ENCODE data around the gene KNDC1. TPM values are rescaled to one million over a fixed set of nuclear protein-coding genes. Genes with fewer than 3 reads are reported as not detected.

Gene KNDC1
- total RNA-seq, 1 experiment from 2014 or later, result 1.1 TPM

DNA sequence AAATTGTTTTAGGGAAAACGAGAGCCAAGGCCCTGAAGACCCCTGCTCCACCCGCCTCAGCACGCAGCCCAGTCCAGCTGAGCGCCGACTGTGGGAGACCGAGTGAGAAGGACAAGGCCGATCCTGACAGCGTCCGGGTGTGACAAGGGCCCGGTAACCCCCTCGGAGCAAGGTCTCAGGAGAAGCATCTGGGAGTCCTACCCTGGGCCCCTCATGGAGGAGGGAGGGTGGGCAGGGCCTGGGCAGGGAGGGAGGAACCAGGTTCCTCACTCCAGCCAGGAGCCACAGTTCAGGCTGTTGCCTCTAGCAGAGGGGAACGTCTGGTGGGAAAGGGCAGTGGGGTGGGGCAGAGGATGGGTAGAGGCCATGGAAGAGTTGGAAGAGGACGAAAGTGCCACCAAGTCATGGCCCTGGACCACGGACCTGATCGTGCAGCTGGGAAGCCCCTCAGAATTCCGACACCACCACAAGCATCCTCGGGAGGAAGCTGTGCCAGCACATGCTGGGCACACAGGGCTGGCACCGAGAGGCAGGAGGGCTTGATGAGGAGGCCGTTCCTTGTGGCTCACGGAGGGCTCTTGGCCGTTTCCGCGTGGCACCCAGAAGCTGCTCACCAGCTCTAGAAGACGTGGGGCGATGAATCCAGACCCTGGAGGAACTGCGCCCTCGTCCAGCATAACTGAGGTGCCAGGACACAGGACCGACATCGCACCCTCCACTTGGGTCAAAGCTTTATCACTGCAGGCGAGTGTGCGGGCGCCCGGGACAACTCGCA is 2.2 kb upstream of the KNDC1 start:
- DNase-seq (ENCODE audit: low read depth), result no peak
- in situ Hi-C loops (cut with HindIII; ENCODE audit: low pct_unique_long_range_greater_than_20kb, low sequenced_read_pairs), result no loop called here

DNA sequence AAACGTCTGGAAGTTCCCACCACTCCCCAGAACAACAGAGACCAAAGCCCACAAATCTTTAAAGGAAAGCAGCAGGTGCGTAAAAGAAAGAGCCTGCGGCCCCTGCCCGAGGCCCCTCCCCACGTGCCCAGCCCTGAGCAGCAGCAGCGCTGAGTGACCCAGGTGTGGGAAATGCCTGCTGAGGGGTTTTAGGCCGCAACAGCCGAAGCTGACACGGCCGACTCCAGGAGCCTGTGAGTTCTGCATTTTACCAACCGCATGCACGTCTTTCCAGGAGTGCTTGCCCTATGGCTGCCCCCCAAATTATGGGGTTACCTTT is 1.6 kb upstream of the KNDC1 start:
- DNase-seq (ENCODE audit: low read depth), result no peak
- in situ Hi-C loops (cut with HindIII; ENCODE audit: low pct_unique_long_range_greater_than_20kb, low sequenced_read_pairs), result no loop called here

DNA sequence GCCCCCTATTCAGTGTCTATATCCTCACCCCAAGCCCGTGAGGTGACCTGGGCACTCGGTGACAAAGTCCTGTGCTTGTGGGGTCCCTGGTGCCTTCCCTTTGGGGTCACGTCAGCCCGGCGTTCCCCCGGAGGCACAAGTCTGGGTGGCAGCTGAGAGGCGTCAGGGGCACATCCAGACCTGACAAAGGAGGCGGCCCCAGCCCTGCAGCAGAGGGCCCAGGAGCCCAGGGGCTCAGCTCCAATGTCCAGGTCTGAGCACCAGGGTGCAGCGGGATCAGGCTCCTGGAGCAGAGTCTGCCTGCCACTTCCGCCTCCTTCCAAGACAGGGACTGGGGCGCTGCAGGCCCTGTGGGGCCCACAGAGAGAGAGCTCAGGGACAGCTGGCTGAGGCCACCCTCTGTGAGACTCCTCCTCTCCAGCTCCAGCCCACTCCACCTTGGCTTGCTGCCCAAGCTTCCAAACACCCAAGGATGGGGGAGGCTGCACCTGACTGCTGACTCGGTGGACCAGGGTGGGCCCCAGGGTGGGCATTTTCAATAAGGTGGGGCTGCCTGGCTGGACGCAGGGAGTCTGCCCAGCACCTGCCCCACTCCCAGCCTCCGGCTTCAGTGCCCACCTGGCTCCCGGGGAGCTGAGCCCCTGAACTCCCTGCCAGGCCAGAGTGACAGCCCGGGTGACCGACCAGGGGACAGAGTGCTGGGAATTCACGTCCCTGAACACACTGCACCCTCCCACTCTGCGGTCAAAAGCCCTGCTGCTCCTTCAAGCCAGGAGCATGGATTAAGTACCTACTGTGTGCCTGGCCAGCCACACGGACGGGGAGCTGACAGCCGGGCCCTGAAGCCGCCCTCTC is 1.0 kb upstream of the KNDC1 start:
- in situ Hi-C loops (cut with HindIII; ENCODE audit: low pct_unique_long_range_greater_than_20kb, low sequenced_read_pairs), result no loop called here

DNA sequence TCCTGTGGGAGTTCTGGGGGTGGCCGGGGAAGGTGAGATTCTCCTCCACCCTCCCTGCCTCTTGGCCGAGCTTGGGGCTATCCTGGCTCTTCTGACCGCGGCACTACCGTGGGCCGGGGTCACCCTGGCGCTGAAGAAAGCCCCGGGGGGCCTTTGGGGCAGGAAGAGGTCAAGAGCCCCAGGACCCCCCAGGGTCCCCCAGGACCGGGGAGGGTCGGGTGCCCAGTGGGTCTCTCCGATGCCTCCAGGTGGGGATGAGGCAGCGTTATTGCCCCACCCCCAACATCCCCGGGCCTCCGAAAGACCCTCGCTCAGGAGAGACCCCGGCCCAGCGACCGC is 439 bp upstream of the KNDC1 start:
- DNase-seq (ENCODE audit: low read depth), result no peak
- in situ Hi-C loops (cut with HindIII; ENCODE audit: low pct_unique_long_range_greater_than_20kb, low sequenced_read_pairs), result no loop called here

More for the DNA sequence above, 1.0 kb upstream of the KNDC1 start:
- no peak for DNase-seq (ENCODE audit: low read depth)

DNA sequence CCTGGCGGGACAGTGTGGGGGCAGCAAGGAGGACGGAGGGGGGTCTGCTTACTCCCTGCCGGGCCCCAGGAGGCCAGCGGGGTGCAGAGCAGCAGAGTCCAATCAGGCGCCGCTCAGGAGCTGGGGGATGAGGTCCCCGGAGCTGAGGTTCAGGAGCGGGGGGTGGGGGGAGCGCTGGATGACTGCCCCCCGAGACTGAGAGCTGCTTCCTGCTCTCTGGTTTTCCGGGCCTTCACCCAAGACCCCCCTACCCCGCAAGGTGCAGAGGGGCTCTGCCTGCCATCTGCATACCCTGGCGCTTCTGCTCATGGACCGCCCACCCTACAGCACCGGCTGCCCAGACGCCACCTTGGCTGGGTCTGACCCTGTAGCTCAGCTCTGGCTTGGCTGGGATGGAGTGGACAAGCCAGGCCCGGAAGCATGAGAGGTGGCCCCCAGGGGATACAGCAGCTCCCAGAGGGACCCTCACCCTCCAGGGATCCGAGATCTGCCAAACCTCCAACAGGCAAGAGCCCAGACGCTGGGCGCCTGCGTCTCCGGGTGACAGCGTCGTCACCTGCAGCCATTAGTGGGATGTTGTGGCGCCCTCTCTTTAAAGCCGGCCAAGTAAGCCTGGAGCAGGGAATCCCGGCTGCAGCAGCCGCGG is 930 bp downstream of the KNDC1 start:
- in situ Hi-C loops (cut with HindIII; ENCODE audit: low pct_unique_long_range_greater_than_20kb, low sequenced_read_pairs), result no loop called here

DNA sequence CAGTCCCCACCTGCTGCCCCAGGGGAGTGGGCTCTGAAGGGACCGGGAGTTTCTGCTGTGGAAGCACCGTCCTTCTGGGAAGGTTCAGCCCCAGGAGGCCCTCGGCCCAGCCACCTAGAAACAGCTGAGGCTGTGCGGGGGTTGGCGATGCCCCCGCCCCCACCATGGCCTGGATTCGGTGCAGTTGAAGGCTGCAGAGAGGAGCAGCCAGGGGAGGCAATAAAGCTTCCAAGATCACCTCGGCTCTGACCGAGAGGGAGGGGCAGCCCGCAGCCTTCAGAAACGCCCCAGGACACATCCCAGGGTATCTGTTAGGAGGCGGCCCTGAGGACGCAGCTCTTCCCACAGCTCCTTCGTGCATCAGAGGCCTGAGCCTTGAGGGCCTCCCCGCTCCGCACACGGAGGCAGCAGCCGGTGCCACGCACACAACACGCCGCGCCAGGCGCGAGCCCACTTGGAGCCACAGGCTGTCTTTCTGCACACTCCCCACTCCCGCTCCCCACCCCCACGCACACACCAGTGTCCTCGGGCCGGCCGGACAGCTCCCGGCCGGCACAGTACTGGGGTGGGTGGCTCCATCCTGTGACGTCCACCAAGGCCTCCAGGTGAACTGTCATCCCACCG is 1.6 kb downstream of the KNDC1 start:
- in situ Hi-C loops (cut with HindIII; ENCODE audit: low pct_unique_long_range_greater_than_20kb, low sequenced_read_pairs), result no loop called here
- DNase-seq (ENCODE audit: low read depth), result no peak

More for the DNA sequence above, 930 bp downstream of the KNDC1 start:
- no peak for DNase-seq (ENCODE audit: low read depth)

DNA sequence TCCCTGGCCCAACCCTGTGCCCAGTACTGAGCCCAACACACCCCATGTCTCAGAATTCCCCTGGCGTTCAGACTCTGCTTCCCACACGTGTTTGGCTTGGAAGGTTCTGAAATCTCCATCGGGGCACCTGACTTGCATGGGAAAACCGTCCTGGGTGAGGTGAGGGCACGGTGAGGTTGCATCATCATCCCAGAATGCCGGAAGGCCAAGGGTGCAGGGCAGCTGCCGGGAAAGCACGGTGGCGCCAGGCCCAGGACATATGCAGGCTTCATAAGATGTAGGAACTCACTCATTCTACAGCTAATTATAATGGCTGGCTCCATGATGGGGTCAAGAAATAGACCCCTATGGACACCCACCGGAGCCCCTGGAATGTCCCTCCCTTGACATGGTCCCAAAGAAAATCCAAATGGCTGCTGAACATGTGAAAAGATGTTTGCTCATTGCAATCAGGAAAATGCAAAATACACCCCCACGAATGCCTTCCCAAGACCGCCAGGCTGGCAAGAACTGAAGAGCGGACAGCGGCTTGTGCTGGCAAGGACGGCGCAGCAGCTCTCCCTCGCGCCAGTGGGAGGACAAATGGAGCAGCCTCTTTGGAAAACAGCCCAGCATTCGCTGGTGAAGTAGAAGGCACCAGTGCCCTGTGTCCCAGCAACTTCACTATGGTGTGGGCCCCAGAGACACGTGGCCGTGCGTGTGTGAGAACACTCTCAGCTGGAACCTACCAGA is 2.3 kb downstream of the KNDC1 start:
- no peak for DNase-seq (ENCODE audit: low read depth)
- in situ Hi-C loops (cut with HindIII; ENCODE audit: low pct_unique_long_range_greater_than_20kb, low sequenced_read_pairs), result no loop called here

DNA sequence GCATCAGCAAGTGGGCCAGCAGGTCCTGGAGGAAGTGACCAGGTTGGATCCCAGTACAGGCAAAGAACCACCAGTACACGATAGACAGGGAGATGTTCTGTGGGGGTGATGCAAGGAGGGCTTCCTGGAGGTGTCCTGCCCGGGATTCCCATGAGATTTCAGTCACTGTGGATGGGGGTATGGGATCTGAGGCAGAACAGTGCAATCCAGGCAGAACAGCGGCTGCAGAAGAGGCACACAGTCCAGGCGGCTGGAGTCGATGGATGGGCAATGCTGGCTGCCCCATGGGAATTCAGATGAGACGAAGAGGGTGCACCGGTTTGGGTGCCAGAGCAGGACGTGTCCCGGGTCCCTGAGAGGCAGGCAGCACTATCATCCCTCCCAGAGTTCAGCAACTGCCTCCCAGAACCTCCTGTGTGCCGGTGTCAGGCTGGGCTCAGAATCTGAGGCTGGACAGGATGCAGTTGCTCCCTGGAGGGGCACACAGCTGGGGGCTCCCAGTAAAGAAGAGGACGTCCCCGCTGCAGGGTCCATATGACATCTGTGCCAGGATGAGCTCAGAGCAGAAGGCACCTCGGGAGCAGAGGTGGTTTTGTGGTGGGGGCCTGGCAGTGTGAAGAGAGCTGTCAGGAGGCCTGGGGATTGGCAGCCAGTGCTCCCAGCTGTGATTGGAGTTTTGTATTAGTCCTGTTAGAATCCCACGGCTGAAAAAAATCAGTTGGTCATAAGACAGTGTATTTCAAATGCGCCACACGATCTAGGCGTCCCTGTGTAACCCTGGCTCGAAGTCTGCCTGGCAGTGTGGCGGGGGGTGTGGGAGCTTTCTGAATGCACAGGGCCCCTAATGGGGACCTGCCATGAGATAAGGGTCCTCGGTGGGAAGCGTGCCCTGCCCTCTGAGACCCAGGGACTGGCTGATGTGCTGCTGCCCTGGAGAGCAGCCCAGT is 3.2 kb downstream of the KNDC1 start:
- in situ Hi-C loops (cut with HindIII; ENCODE audit: low pct_unique_long_range_greater_than_20kb, low sequenced_read_pairs), result no loop called here
- no peak for DNase-seq (ENCODE audit: low read depth)

DNA sequence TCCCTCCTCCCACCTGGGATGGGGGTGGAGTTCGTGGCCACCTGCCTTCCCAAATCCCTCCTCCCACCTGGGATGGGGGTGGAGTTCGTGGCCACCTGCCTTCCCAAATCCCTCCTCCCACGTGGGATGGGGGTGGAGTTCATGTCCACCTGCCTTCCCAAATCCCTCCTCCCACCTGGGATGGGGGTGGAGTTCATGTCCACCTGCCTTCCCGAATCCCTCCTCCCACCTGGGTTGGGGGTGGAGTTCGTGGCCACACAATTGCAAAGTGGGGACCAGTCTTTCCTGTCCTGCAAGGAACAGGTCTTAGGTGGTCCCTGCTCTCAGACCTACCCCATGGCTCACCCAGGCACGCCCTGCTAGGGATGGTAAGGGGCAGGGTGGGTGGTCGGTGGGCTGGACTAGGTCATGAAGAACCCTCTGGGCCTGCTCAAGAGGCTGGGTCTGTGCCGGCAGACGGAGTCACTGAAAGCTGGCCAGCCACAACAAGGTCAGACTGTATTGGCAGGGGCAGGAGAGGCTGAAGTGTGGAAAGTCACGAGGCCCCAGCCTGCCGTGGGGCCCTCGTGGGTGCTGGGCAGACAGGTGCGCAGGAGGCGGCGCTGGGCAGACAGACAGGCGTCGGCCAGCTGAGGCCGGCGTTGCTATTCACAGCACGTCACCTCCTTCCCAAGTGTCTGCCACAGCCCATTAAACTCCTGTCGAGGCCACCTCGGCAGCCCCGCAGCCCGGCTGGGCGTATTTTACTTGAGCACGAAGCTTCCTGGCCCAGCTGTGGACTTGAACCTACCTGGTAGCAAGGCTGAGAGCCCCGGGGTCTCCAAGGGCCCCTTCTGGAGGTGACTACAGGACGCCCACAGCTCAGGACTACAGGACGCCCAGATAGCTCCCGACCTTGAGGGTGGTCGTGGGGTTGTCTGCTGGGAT is 4.1 kb downstream of the KNDC1 start:
- in situ Hi-C loops (cut with HindIII; ENCODE audit: low pct_unique_long_range_greater_than_20kb, low sequenced_read_pairs), result no loop called here
- no peak for DNase-seq (ENCODE audit: low read depth)

DNA sequence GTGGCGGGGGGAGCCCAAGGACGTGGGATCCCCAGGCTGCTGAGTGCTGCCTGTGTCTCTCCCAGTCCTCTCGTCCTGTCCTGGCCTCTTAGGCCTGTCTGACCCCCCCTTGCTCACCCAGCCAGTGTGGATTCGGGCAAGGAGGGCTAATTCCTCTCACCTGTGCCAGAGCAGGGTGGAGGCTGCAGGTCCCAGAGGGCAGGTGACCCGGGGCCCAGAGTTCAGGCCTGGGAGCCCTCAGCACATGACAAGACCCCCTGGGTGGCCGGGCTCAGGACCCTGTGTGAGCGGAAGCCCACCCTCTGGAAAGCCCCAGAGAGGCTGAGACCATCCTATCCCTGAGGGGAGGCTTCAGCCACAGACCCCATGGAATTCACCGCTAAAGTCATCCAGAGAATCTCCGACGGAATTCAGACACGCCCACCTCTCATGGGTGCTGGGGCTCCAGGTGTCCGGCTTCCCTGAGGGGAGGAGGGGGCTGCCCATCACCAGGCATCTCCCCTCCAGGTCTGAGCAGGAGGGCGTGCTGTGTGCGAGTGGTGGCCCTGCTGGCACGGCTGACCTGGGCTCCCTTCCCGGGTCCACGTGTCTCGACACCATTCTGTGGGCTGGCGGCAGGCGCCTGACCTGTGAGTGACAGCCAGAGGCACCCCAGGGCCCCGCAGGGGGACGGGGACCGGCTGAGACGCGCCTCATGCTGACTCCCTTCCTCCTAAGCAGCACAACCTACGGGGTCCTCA is 5.0 kb downstream of the KNDC1 start:
- in situ Hi-C loops (cut with HindIII; ENCODE audit: low pct_unique_long_range_greater_than_20kb, low sequenced_read_pairs), result no loop called here
- DNase-seq (ENCODE audit: low read depth), result no peak

DNA sequence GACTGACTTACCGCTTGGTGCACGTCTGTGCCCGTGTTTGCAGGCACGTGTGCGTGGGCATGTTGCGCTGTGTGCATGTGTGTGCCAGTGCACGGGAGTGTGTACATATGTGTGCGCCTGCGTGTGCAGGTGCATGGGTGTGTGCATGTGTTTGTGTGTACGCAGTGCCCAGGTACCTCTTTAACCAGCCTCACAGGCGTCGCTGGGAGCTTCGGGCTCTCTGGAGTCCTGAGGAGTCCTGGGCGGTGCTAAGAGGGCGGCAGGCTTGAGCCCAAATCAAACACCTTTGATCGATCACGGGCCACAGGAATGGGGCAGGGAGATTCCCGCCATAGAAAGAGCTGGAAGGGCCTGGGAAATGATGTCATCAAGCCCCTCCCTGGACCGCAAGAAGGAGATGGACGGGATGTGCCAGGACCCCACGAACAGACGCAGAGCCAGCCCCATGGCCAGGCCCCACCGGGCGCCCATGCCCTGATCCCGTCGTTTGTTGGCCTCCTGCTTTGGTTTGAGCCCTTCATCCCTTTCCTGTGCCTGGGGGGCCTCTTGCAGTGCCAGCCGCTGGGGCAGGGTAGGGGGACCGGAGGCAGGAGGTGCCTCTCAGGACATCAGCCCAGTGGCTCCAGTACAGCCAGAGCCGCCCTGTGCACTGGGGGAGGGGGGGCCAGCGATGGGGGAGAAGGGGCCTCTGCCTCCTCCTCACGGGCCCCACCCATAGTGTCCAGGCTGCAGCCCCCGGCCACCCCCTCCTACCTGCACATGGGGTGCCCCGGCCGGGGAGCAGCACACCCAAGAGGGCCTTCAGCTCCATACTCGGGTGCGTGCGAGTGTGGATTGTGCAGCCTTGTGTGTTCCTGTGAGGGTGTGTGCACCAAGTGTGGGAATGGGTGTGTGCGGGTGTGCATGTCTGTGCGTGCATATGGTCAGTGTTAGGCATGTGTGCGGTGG is 5.8 kb downstream of the KNDC1 start:
- in situ Hi-C loops (cut with HindIII; ENCODE audit: low pct_unique_long_range_greater_than_20kb, low sequenced_read_pairs), result no loop called here

DNA sequence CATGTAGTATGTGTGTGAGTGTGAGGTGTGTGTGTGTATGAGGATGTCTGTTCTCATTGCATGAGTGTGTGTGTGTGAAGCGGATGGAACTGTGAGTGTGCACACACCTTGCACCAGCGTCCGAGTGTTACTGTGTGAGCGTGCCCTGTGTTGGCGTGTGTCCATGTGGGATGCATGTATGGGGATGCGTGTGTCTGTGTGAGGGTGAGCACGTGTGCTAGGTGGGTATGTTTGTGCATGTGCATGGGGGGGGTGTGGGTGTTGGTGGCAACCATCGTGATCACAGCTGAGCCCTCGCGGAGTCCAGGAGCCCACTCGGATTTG is 6.4 kb downstream of the KNDC1 start:
- in situ Hi-C loops (cut with HindIII; ENCODE audit: low pct_unique_long_range_greater_than_20kb, low sequenced_read_pairs), result no loop called here
- DNase-seq (ENCODE audit: low read depth), result no peak

More for the DNA sequence above, 5.8 kb downstream of the KNDC1 start:
- no peak for DNase-seq (ENCODE audit: low read depth)

DNA sequence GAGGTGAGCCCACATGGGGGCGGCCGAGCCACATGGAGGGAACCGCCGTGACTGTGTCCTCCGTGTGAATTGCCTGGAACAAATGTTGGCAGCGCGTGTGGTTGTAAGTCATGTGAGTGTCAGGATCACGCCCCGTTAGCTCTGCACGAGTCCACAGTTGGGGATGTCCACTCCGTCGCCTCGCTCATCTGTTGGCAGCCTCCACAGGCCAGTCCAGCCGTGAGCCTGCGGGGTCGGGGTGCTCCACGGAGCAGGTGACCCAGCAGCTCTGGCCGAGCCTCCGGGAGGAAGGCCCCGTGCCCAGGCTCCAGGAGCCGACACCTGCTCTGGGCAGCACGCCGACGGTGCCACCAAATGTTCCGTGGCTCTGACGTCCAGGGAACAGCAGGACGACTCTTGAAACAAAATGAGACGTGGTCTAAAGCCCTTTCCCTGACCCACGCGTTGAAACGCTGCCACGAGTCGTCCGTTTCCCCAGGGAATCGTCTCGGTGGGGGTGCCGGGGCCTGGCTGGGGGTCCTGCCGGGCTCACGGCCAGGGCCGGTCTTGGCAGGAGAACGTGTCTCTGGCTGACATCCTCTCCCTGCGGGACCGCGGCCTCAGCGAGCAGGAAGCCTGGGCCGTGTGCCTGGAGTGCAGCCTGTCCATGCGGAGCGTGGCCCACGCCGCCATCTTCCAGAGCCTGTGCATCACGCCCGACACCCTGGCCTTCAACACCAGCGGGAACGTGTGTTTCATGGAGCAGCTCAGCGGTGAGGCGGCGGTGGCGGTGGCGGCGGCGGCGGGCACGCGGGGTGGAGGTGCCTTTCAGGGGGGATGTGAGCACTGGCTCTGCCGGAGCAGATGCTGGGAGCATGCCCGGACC is 7.0 kb downstream of the KNDC1 start:
- in situ Hi-C loops (cut with HindIII; ENCODE audit: low pct_unique_long_range_greater_than_20kb, low sequenced_read_pairs), result no loop called here
- DNase-seq (ENCODE audit: low read depth), result no peak
